ENCODE data around the gene FHDC1.

FHDC1 gene

GRCh38 chr4:153002110-153002509 is 66.0 kb downstream of the FHDC1 start:
- no peak for FAIRE-seq

DNA sequence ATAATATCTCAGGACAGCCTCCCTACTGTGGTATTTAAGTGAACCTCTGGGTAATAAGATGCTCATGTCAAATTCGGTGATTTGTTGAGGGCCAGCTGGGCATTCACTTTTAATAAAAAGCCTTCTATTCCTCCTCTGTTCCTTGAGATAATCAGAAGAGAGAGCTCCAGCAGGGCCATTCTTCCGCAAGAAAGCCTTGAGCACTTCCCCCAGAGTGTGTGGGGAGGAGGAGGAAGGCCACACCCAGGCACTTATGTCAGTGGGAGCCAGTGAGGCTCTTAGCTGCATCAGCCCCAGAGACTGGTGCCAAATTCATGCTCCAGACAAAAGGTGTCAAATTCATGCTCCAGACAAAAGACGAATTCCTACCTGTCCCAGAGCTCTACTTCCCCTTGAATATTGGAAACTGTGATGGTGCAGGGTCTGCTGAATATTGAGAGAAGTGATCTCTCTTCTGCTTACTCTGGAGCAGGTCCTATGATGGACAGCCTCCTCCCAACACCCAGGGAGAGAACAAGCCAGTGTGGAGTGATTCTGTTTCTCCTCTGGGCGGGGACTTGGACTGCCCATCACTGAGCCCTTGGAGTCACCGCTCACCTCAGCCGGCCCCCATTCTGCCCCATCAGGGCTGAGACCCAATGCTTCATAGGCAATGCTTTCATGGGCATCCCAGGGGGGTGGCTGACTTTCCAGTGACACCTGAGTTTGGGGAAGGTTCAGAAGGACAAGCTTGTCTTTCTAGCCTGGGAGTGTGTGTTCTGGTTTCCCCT is 68.1 kb downstream of the FHDC1 start:
- no peak for DNase-seq (ENCODE audit: insufficient read length, low spot score)
- FAIRE-seq, result no peak

More at GRCh38 chr4:153002110-153002509, 66.0 kb downstream of the FHDC1 start:
- no peak for DNase-seq (ENCODE audit: insufficient read length, low spot score)

DNA sequence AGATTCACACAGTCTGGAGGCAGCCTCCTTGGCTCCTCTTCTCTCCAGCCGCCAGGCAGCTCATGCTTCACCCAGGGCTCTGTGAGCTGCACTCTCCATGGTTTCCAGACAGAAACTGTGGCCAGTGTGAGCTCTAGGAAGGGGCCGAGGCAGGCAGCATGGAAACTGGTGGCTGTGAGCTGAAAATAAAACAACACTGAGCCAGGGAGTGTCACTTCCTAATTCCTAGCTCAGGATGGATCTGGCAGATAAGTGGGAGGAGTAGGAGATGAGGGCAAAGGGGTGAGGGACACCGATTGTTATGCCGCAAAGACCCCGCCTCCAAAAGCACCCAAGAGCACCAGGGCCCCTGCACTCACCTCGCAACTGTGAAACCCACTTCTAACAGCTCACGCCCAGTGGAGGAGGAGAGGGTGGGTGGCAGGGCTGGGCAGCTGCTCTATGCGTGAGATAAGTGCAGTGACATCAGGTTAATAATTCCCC is 69.8 kb downstream of the FHDC1 start:
- DNase-seq (ENCODE audit: insufficient read length, low spot score), result no peak
- FAIRE-seq, result no peak

- DNase-seq (ENCODE audit: insufficient read length, low spot score) (no peak), FAIRE-seq (no peak)
Measured at GRCh38 chr4:153008578-153009199, 72.6 kb downstream of the FHDC1 start.

- no peak for FAIRE-seq
- DNase-seq (ENCODE audit: insufficient read length, low spot score), result no peak
Measured at GRCh38 chr4:153010146-153010545, 74.0 kb downstream of the FHDC1 start.

DNA sequence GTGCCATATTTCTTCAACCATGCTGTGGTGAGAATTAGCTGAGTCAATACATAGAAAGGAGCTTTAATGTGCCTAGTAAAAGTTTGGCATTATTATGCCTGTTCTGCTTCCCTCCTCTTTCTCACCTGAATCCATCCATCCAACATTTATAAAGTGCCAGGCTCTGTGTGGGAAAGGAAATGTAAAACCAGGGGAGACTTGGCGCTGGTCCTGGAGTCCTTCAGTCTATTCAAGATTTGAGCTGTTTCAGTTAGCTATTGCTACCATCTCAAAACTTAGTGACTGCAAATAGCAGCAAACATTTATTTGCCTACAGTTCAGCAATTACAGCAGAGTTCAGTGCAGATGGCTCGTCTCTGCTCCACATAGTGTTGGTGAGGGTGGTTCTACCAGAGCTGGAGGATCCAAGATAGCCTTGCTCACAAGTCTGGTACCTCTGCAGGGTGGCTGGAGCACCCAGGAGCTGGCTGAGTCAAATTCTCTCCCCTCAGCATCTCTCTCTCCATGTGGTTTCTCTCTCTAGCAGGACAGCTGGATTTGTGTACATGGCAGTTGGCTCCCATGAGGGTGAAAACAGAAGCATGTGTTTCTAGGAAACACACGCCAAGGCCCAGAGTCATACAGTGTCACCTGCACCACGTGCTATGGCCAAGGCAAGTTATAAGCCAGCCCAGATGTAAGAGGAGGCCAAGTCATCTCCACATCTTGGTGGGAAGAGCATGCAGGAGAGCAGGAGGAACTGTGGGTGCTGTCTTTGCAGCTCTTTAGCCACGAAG is 77.3 kb downstream of the FHDC1 start:
- FAIRE-seq (no peak), DNase-seq (ENCODE audit: insufficient read length, low spot score) (no peak)

DNA sequence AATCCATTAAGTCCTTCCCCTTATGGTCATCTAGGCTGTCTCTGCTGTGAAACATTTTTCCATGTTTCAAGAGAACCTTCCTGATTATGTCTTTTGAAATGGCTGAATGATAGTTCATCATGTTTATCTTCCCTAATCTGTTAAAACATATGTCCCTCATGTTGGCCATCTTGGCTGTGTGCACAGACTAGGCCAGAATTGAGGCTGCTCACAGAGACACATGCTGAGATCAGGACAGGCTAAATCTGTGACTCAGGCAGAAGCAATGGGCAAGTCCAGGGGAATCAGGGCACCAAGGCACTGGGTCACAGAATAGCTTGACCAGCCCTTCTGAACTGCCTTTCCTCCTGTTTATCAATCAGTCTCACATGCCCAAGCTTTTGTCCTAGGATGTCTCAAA is 78.3 kb downstream of the FHDC1 start:
- DNase-seq (ENCODE audit: insufficient read length, low spot score) (no peak), FAIRE-seq (no peak)

- DNase-seq (ENCODE audit: insufficient read length, low spot score) (no peak), FAIRE-seq (no peak)
Measured at GRCh38 chr4:153016592-153016991, 80.5 kb downstream of the FHDC1 start.

DNA sequence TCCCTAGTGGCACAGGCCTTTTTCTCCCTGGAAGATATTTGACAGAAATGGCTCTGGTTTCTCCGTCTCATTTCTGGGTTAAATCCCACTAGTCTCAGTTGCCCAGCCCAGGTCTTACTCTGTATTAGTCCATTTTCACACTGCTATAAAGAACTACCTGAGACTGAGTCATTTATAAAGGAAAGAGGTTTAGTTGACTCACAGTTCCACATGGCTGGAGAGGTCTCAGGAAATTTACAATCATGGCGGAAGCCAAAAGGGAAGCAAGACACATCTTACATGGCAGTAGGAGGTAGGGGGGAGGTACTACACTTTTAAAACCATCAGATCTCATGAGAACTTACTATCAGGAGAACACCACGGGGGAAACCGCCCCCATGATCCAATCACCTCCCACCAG is 81.9 kb downstream of the FHDC1 start:
- DNase-seq (ENCODE audit: insufficient read length, low spot score), result no peak
- FAIRE-seq, result no peak

DNA sequence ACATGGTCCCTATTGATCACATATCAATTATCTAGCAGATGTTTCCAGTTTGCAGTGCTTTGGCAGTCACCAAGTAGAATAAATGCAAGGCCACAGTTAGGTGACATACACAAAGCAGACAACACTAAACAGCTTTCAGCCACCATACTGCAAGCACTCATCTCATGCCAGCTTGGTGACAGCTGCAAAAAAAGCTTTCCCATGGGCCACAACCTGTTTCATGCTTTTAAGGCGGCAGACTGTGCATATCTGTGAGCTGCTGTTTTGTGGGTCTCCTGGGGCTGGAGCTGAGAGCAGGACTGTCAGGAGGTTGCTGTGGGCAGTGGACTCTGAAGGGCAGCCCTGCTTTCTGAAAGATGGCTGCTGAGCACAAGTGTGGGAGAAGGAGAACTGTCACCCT is 82.6 kb downstream of the FHDC1 start:
- DNase-seq (ENCODE audit: insufficient read length, low spot score) (no peak), FAIRE-seq (no peak)

GRCh38 chr4:153019906-153020305 is 83.8 kb downstream of the FHDC1 start:
- no peak for FAIRE-seq
- no peak for DNase-seq (ENCODE audit: insufficient read length, low spot score)

DNA sequence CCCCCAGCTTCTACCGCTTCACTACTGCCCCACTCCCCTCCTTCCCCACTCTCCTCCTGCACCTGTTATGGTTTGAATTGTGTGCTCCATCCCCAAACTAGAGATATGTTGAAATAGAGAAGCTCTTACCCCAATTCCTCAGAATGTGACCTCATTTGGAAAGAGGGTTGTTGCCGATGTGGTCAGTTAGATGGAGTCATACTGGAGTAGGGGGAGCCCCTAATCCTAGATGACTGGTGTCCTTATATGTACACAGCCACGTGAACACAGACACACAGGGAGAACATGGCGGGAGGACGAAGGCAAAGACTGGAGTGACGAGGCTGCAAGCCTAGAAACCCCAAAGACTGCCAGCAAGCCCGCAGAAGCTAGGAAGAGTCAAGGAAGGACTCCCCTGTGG is 84.3 kb downstream of the FHDC1 start:
- DNase-seq (ENCODE audit: insufficient read length, low spot score) (no peak), FAIRE-seq (no peak)

- no peak for FAIRE-seq
- DNase-seq (ENCODE audit: insufficient read length, low spot score), result no peak
Measured at GRCh38 chr4:153021276-153021675, 85.2 kb downstream of the FHDC1 start.

DNA sequence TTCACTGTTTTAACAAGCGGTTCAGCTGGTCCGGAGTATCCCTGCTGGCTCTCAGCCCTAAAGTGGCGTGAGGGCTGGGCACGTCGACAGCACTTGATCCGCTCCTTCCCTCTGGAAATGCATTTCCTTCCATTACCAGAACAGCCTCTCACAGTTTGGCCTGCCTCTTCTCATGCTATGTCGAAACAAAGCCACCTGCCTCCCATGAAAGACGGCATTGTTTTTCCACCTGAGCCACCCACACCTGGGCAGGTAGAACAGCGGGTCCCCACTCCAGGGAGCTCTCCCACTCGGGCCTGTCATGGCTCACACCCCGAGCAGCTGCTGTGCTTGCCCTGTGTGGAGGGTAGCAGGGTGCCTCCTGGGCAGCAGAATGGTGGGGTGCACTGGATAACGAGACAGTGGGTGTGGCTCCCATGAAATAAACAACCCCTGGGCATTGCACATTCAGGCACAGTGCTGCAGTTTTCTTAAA is 86.2 kb downstream of the FHDC1 start:
- DNase-seq (ENCODE audit: insufficient read length, low spot score), result no peak
- FAIRE-seq, result no peak

DNA sequence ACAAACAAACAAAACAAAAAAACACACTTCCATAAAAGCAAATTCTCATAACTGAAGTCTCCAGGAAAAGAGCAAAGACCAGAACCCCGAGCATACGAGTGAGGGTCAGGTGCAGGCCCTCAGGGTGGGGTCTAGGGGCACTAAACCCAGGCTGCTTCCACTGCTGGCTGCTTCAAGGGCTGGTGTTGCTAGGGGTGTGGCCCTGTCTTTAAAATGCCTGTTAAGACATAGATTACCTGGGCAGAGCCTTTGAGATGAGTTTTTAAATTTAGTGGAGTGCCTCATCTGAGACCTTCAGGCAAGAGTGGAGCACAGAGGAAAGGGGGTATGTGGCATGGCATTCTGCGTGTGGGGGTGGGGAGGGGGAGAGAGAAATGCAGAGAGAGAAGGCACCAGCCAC is 87.0 kb downstream of the FHDC1 start:
- FAIRE-seq (no peak), DNase-seq (ENCODE audit: insufficient read length, low spot score) (no peak)

- FAIRE-seq, result no peak
- DNase-seq (ENCODE audit: insufficient read length, low spot score), result no peak
Measured at GRCh38 chr4:153023692-153024394, 87.7 kb downstream of the FHDC1 start.

DNA sequence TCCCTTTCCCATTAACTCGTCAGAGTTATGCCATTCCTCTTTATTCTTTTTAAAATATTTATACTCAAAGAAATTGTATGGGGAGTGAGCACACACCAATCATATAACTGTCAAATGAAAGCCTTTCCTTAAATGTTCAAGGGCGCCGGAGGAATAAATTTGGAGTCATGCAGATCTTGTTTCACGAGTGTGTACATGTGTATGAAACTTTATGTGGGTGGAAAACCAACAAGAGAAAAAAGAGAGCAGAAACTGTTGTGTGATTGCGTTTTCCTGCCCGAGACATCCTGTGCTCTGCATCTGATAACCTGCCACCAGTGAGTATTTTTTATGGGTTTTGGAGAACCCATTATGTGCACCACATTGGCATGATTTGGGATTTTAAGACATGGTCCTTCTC is 88.3 kb downstream of the FHDC1 start:
- FAIRE-seq, result no peak

DNA sequence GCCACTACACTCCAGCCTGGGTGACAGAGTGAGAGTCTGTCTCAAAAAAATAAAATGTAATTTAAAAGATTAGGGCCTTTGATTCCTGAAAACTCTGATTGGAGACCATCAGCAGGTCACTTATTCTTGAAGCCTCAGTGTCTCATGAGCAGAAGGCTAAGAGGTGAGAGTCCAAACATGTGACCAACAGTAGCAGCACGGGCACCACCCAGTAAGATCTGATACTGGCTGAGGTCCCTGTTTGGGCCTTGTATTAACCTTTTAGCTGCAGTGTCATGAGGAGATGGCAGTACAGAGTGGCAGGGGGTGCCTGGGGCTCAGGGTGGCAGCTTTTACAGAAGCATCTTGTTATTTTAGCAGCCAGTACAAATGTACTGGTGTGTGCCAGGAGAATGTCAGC is 89.3 kb downstream of the FHDC1 start:
- FAIRE-seq (no peak), DNase-seq (ENCODE audit: insufficient read length, low spot score) (no peak)

More for the DNA sequence above, 88.3 kb downstream of the FHDC1 start:
- no peak for DNase-seq (ENCODE audit: insufficient read length, low spot score)

GRCh38 chr4:153026591-153027346 is 90.6 kb downstream of the FHDC1 start:
- no peak for DNase-seq (ENCODE audit: insufficient read length, low spot score)
- peak; percentile 99 for FAIRE-seq

DNA sequence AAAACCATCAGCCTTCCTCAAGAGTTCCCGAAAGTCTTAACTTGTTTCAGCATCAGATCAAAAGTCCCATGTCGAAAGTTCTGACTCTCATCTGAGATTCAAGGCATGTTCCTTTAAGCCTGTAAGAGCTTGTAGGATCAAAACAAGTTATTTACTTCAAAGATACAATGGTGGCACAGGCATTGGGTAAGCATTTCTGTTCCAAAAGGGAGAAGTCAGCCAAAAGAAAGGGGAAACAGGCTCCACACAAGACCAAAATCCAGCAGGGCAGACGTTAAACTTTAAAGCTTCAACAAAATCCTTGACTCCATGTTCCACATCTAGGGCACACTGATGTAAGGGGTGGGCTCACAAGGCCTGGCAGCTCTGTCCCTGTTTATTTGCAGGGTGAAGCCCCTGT is 91.7 kb downstream of the FHDC1 start:
- DNase-seq (ENCODE audit: insufficient read length, low spot score), result no peak

More for the DNA sequence above, 91.7 kb downstream of the FHDC1 start:
- no peak for FAIRE-seq
